COLO668 (cell line): Measurements from ENCODE around the gene SLC6A4.
"Not testable (repeated sequence)": the region's sequence is repeated elsewhere in the genome, so short reads cannot be mapped to it uniquely, and the experiment has no call there.

Experiments
- DNase-seq: peaks from one replicate; lab custom pipeline; 2025; ENCODE audit not compliant: unreplicated experiment; lab: John Stamatoyannopoulos, UW

SLC6A4 gene

GRCh38 chr17:30239089-30239462 lies 3.6 kb upstream of the SLC6A4 start:
- peak; percentile 25 for DNase-seq

GRCh38 chr17:30238387-30239088 lies 3.0 kb upstream of the SLC6A4 start:
- peak; percentile 25 for DNase-seq

- DNase-seq, result no peak
These were observed 2.5 kb upstream of the SLC6A4 start for GRCh38 chr17:30238003-30238344.

GRCh38 chr17:30237296-30238002 lies 2.0 kb upstream of the SLC6A4 start:
- DNase-seq, result no peak

GRCh38 chr17:30236766-30237165 lies 1.3 kb upstream of the SLC6A4 start:
- peak; percentile 45 for DNase-seq

GRCh38 chr17:30236297-30236624 lies 764 bp upstream of the SLC6A4 start:
- DNase-seq, result no peak

GRCh38 chr17:30234964-30235363 lies 533 bp downstream of the SLC6A4 start:
- DNase-seq, result peak; percentile 16

GRCh38 chr17:30234296-30234695 lies 1.2 kb downstream of the SLC6A4 start:
- DNase-seq, result no peak

- DNase-seq, result no peak
These were observed 2.6 kb downstream of the SLC6A4 start for GRCh38 chr17:30232824-30233427.

- DNase-seq, result no peak
These were observed 3.3 kb downstream of the SLC6A4 start for GRCh38 chr17:30232015-30232823.

- DNase-seq, result no peak
These were observed 4.8 kb downstream of the SLC6A4 start for GRCh38 chr17:30230596-30231125.

GRCh38 chr17:30230009-30230408 lies 5.5 kb downstream of the SLC6A4 start:
- DNase-seq, result not testable (repeated sequence)

- DNase-seq, result no peak
These were observed 6.5 kb downstream of the SLC6A4 start for GRCh38 chr17:30229012-30229411.

- DNase-seq, result no peak
These were observed 7.5 kb downstream of the SLC6A4 start for GRCh38 chr17:30228011-30228410.

GRCh38 chr17:30226878-30227277 lies 8.6 kb downstream of the SLC6A4 start:
- DNase-seq, result no peak

GRCh38 chr17:30225919-30226553 lies 9.5 kb downstream of the SLC6A4 start:
- DNase-seq, result no peak

GRCh38 chr17:30225112-30225511 lies 10.4 kb downstream of the SLC6A4 start:
- DNase-seq, result no peak

- no peak for DNase-seq
These were observed 11.0 kb downstream of the SLC6A4 start for GRCh38 chr17:30224419-30224960.

- no peak for DNase-seq
These were observed 12.7 kb downstream of the SLC6A4 start for GRCh38 chr17:30222721-30223175.

- no peak for DNase-seq
These were observed 13.2 kb downstream of the SLC6A4 start for GRCh38 chr17:30222251-30222650.

GRCh38 chr17:30221346-30221745 lies 14.2 kb downstream of the SLC6A4 start:
- DNase-seq, result no peak
